ENCODE data around the gene PLXNC1. TPM values are rescaled to one million over a fixed set of nuclear protein-coding genes. Genes with fewer than 3 reads are reported as not detected.

Gene PLXNC1
- total and polyA plus RNA-seq, 2 donors (not counting 1 experiment from before 2014, with no cell fraction given) = 15.1 to 86.9 TPM

DNA sequence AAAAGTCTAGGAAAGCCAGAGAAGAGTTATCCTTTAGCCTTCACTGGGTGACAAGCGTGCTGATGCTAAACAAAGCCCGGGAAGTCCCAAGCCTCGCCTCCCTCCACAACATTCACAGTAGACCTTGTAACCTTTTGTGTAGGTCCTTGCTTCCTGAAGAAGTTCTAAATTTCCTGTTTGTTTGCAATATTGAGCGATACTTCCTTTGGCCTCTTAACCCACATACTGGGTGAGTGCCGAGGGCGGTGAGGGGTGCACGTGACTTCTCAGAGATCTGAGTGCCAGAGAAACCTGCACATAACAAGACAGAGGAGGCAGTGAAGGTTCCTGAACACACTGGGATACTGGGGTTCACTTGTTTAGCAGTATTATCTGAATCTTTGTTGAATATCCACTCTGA lies 134.3 kb downstream of the PLXNC1 start:
- no peak for DNase-seq (ENCODE audit: low read depth in 2 of 2)
- H3K9ac ChIP-seq (ENCODE audit: insufficient read depth, low read length) = no peak overlapping the region
- no peak overlapping the region for H3K4me2 ChIP-seq (ENCODE audit: extremely low read depth, insufficient read depth, low read length)
- no peak for TF ChIP-seq EZH2 (IDR thresholded peaks at IDR 0.05; ENCODE audit: low read length, missing control alignments)
- TF ChIP-seq, protein P1, sequence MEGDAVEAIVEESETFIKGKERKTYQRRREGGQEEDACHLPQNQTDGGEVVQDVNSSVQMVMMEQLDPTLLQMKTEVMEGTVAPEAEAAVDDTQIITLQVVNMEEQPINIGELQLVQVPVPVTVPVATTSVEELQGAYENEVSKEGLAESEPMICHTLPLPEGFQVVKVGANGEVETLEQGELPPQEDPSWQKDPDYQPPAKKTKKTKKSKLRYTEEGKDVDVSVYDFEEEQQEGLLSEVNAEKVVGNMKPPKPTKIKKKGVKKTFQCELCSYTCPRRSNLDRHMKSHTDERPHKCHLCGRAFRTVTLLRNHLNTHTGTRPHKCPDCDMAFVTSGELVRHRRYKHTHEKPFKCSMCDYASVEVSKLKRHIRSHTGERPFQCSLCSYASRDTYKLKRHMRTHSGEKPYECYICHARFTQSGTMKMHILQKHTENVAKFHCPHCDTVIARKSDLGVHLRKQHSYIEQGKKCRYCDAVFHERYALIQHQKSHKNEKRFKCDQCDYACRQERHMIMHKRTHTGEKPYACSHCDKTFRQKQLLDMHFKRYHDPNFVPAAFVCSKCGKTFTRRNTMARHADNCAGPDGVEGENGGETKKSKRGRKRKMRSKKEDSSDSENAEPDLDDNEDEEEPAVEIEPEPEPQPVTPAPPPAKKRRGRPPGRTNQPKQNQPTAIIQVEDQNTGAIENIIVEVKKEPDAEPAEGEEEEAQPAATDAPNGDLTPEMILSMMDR (conservative IDR thresholded peaks at IDR 0.05 in 1 of 2, IDR thresholded peaks at IDR 0.05 in 1 of 2; ENCODE audit: low read depth in 1 of 2, low read length in 2 of 2) = no peak
- no peak overlapping the region for H3K4me3 ChIP-seq (replicated peaks in 1 of 4; ENCODE audit: control extremely low read depth in 1 of 4, insufficient read depth in 1 of 4, low read depth in 3 of 4, low read length in 4 of 4)
- no peaks in the 10 kb centered on the region for H3K36me3 ChIP-seq (ENCODE audit: control insufficient read depth, insufficient read depth, low read length)
- H3K4me1 ChIP-seq (ENCODE audit: control insufficient read depth, extremely low read depth, insufficient read depth, low read length) = peaks cover under 1% of the 10 kb centered on the region
- no peaks in the 10 kb centered on the region for H3K27me3 ChIP-seq (ENCODE audit: control insufficient read depth, insufficient read depth, low read length)
- no peaks in the 10 kb centered on the region for H4K20me1 ChIP-seq (ENCODE audit: control insufficient read depth, extremely low read depth, insufficient read depth, low read length)
- no peaks in the 10 kb centered on the region for H3K9me3 ChIP-seq (ENCODE audit: control insufficient read depth, insufficient read depth, low read depth, low read length)
- no peak overlapping the region for H3K27ac ChIP-seq (ENCODE audit: insufficient read depth, low read length)
- H2AFZ ChIP-seq (ENCODE audit: low read length) = no peak overlapping the region
- H3K79me2 ChIP-seq (ENCODE audit: control insufficient read depth, insufficient read depth, low read length) = no peaks in the 10 kb centered on the region

GRCh38 chr12:94284046-94284445 lies 135.7 kb downstream of the PLXNC1 start:
- TF ChIP-seq, protein P1 (conservative IDR thresholded peaks at IDR 0.05 in 1 of 2, IDR thresholded peaks at IDR 0.05 in 1 of 2; ENCODE audit: low read depth in 1 of 2, low read length in 2 of 2) = no peak
- no peak for TF ChIP-seq EZH2 (IDR thresholded peaks at IDR 0.05; ENCODE audit: low read length, missing control alignments)
- DNase-seq (ENCODE audit: low read depth in 2 of 2) = no peak

GRCh38 chr12:94284859-94285258 lies 136.5 kb downstream of the PLXNC1 start:
- Histone ChIP-seq H3K36me3 (ENCODE audit: control insufficient read depth, insufficient read depth, low read length) (no peaks in the 10 kb centered on the region), H3K4me3 (replicated peaks in 1 of 4; ENCODE audit: control extremely low read depth in 1 of 4, insufficient read depth in 1 of 4, low read depth in 3 of 4, low read length in 4 of 4) (no peak overlapping the region), H3K9me3 (ENCODE audit: control insufficient read depth, insufficient read depth, low read depth, low read length) (no peaks in the 10 kb centered on the region), H3K4me2 (ENCODE audit: extremely low read depth, insufficient read depth, low read length) (no peak overlapping the region), H3K9ac (ENCODE audit: insufficient read depth, low read length) (no peak overlapping the region), H3K27ac (ENCODE audit: insufficient read depth, low read length) (no peak overlapping the region), H4K20me1 (ENCODE audit: control insufficient read depth, extremely low read depth, insufficient read depth, low read length) (no peaks in the 10 kb centered on the region), H3K79me2 (ENCODE audit: control insufficient read depth, insufficient read depth, low read length) (no peaks in the 10 kb centered on the region), H2AFZ (ENCODE audit: low read length) (no peak overlapping the region), H3K4me1 (ENCODE audit: control insufficient read depth, extremely low read depth, insufficient read depth, low read length) (peaks cover 4% of the 10 kb centered on the region), H3K27me3 (ENCODE audit: control insufficient read depth, insufficient read depth, low read length) (no peaks in the 10 kb centered on the region)
- no peak for DNase-seq (ENCODE audit: low read depth in 2 of 2)
- TF ChIP-seq, protein P1 (conservative IDR thresholded peaks at IDR 0.05 in 1 of 2, IDR thresholded peaks at IDR 0.05 in 1 of 2; ENCODE audit: low read depth in 1 of 2, low read length in 2 of 2) = no peak
- TF ChIP-seq EZH2 (IDR thresholded peaks at IDR 0.05; ENCODE audit: low read length, missing control alignments) = no peak

More at GRCh38 chr12:94284046-94284445, 135.7 kb downstream of the PLXNC1 start:
- Histone ChIP-seq H3K4me3 (replicated peaks in 1 of 4; ENCODE audit: control extremely low read depth in 1 of 4, insufficient read depth in 1 of 4, low read depth in 3 of 4, low read length in 4 of 4) (no peak overlapping the region), H4K20me1 (ENCODE audit: control insufficient read depth, extremely low read depth, insufficient read depth, low read length) (no peaks in the 10 kb centered on the region), H3K36me3 (ENCODE audit: control insufficient read depth, insufficient read depth, low read length) (no peaks in the 10 kb centered on the region), H3K4me2 (ENCODE audit: extremely low read depth, insufficient read depth, low read length) (no peak overlapping the region), H3K27me3 (ENCODE audit: control insufficient read depth, insufficient read depth, low read length) (no peaks in the 10 kb centered on the region), H3K9ac (ENCODE audit: insufficient read depth, low read length) (no peak overlapping the region), H3K4me1 (ENCODE audit: control insufficient read depth, extremely low read depth, insufficient read depth, low read length) (peaks cover under 1% of the 10 kb centered on the region), H2AFZ (ENCODE audit: low read length) (no peak overlapping the region), H3K9me3 (ENCODE audit: control insufficient read depth, insufficient read depth, low read depth, low read length) (no peaks in the 10 kb centered on the region), H3K79me2 (ENCODE audit: control insufficient read depth, insufficient read depth, low read length) (no peaks in the 10 kb centered on the region), H3K27ac (ENCODE audit: insufficient read depth, low read length) (no peak overlapping the region)

Data from fibroblast of lung (primary cell).